K562 (cell line): Measurements from ENCODE around the gene C2orf76. TPM values are rescaled to one million over a fixed set of nuclear protein-coding genes. Genes with fewer than 3 reads are reported as not detected.

Experiments
- AFF4 ChIP-seq: sonication (generic); formaldehyde crosslinking; IDR thresholded peaks from 2 replicates; pipeline ENCODE4 v1.8.0; 2023; ENCODE audit warnings: mild to moderate bottlenecking, missing genetic modification reagents
- ATF3 ChIP-seq, 2 experiments: fragments of 450-650 bp in 1 of 2; sonication (generic) in 1 of 2; formaldehyde crosslinking in 1 of 2; IDR thresholded peaks in 1 of 2; conservative IDR thresholded peaks in 1 of 2; 2 replicates each; pipeline versions ENCODE4 v1.6.1 to v1.8.1; 2016 to 2023; ENCODE audit warnings: mild to moderate bottlenecking in 2 of 2, moderate library complexity in 2 of 2, inconsistent platforms in 1 of 2, missing genetic modification reagents in 1 of 2
- BDP1 ChIP-seq: IDR thresholded peaks from 3 replicates; pipeline ENCODE4 v1.6.1; 2011; ENCODE audit not compliant: insufficient read length, insufficient read depth
- MECOM ChIP-seq: fragments of 250-450 bp; sonication (Bioruptor Pico); IDR thresholded peaks from 2 replicates; pipeline ENCODE4 v1.8.0; 2022; ENCODE audit warnings: inconsistent platforms
- NR2F6 ChIP-seq: fragments of 450-650 bp; formaldehyde crosslinking; IDR thresholded peaks from 2 replicates; pipeline ENCODE4 v1.4.0; 2020; ENCODE audit warnings: mild to moderate bottlenecking
- PHF20 ChIP-seq: fragments of 450-650 bp; IDR thresholded peaks from 2 replicates; pipeline ENCODE4 v1.6.1; 2018; ENCODE audit not compliant: partially characterized antibody
- PHF8 ChIP-seq: fragments of 200-600 bp; sonication (generic); IDR thresholded peaks from 2 replicates; pipeline ENCODE4 v1.6.1; 2012; ENCODE audit warnings: mixed run types, mild to moderate bottlenecking, inconsistent platforms, low read length, moderate library complexity, borderline replicate concordance
- RAD51 ChIP-seq: fragments of 450-650 bp; IDR thresholded peaks from 2 replicates; pipeline ENCODE4 v1.7.1; 2016; ENCODE audit warnings: low read depth, mild to moderate bottlenecking, borderline replicate concordance
- SMC3 ChIP-seq: conservative IDR thresholded peaks from 2 replicates; pipeline ENCODE4 v1.6.1; 2011; ENCODE audit warnings: low read depth, low read length, improper control_type of control experiment; ENCODE audit not compliant: insufficient read depth
- polyA plus RNA-seq, 8 experiments: library from polyadenylated mRNA; depleted of rRNA in 4 of 8; stranded (reverse) in 5 of 8; unstranded in 3 of 8; fragments of >200 nt; fragmentation: Nextera tagmentation in 2 of 8; fragmentation: Illumina TruSeq in 1 of 8; extraction: Ambion mirVana in 2 of 8; extraction: Trizol in 1 of 8; gene quantifications; 2 replicates each; pipeline versions ENCODE4 v1.2.1 to v1.2.3, GENCODE V29; 2011 to 2014; ENCODE audit warnings: inconsistent platforms in 1 of 8, missing spikeins in 1 of 8
- total RNA-seq, 7 experiments: library from RNA; depleted of rRNA in 6 of 7; stranded (reverse); fragments of >200 nt in 6 of 7; fragmentation: Illumina TruSeq in 2 of 7; extraction: Trizol in 2 of 7; gene quantifications; 2 replicates each; pipeline versions ENCODE4 v1.2.1 to v1.2.3, GENCODE V29; 2011 to 2021; ENCODE audit warnings: low replicate concordance in 1 of 7
- TF ChIP-seq, protein P1 (sequence below): sonication (generic); formaldehyde crosslinking; IDR thresholded peaks from 2 replicates; pipeline ENCODE4 v1.8.0; 2023; ENCODE audit warnings: missing genetic modification reagents, mild to moderate bottlenecking, borderline replicate concordance
- TF ChIP-seq, protein P2 (sequence below): sonication (generic); formaldehyde crosslinking; IDR thresholded peaks from 2 replicates; pipeline ENCODE4 v1.8.0; 2022; ENCODE audit warnings: missing genetic modification reagents, mild to moderate bottlenecking, moderate library complexity, borderline replicate concordance
- TF ChIP-seq, protein P3 (sequence below): fragments of 250-450 bp; sonication (Bioruptor Pico); IDR thresholded peaks from 2 replicates; pipeline ENCODE4 v1.4.0; 2020; ENCODE audit warnings: mild to moderate bottlenecking

Gene C2orf76
- total and polyA plus RNA-seq, 9 of the 15 experiments (the other 6 are each of a cell fraction or from before 2014, with no cell fraction given): 4.8 to 26.2 (median 14.5) TPM

DNA sequence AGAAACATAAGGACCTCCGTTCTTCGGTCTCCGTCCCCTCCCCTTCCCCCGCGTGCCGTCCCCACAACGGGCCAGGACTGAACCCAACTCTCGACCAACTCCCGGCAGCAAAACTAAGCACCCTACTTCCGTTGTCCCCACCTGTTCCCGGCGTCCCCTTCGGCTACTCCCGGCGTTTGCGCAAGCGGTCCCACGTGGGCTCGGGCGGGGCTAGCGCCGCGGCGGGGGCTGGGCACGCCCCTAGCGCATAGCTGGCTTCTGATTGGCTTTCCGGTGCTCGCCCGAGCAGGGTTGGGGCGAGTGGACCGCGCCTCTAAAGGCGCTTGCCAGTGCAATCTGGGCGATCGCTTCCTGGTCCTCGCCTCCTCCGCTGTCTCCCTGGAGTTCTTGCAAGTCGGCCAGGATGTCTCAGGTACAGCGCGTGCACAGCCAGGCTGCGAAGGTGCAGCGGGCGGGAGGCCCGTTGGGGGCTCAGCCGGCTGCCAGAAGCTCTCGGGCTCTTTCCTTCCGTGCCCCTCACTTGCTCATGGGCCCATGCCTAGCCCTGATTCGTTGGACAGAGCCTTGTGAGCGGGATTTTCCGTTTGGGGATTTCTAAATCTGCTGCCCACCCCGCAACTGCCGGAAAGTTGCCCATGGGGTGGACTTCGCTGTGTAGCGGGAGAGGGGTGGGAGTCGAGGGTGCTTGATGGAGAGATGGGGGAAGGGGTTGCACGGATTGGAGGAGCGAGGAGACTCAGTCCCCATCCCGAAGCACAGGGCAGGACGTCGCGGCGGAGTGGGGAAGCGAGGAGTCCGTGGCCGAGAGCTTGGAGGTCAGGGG, at the start of gene C2orf76, which contains the start of gene DBI (continued):
- TF ChIP-seq, protein P1, sequence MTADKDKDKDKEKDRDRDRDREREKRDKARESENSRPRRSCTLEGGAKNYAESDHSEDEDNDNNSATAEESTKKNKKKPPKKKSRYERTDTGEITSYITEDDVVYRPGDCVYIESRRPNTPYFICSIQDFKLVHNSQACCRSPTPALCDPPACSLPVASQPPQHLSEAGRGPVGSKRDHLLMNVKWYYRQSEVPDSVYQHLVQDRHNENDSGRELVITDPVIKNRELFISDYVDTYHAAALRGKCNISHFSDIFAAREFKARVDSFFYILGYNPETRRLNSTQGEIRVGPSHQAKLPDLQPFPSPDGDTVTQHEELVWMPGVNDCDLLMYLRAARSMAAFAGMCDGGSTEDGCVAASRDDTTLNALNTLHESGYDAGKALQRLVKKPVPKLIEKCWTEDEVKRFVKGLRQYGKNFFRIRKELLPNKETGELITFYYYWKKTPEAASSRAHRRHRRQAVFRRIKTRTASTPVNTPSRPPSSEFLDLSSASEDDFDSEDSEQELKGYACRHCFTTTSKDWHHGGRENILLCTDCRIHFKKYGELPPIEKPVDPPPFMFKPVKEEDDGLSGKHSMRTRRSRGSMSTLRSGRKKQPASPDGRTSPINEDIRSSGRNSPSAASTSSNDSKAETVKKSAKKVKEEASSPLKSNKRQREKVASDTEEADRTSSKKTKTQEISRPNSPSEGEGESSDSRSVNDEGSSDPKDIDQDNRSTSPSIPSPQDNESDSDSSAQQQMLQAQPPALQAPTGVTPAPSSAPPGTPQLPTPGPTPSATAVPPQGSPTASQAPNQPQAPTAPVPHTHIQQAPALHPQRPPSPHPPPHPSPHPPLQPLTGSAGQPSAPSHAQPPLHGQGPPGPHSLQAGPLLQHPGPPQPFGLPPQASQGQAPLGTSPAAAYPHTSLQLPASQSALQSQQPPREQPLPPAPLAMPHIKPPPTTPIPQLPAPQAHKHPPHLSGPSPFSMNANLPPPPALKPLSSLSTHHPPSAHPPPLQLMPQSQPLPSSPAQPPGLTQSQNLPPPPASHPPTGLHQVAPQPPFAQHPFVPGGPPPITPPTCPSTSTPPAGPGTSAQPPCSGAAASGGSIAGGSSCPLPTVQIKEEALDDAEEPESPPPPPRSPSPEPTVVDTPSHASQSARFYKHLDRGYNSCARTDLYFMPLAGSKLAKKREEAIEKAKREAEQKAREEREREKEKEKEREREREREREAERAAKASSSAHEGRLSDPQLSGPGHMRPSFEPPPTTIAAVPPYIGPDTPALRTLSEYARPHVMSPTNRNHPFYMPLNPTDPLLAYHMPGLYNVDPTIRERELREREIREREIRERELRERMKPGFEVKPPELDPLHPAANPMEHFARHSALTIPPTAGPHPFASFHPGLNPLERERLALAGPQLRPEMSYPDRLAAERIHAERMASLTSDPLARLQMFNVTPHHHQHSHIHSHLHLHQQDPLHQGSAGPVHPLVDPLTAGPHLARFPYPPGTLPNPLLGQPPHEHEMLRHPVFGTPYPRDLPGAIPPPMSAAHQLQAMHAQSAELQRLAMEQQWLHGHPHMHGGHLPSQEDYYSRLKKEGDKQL (CRISPR knock-in tag): no peak
- peak; percentile 88 for TF ChIP-seq PHF20
- TF ChIP-seq RAD51: peak; percentile 88
- TF ChIP-seq, protein P2, sequence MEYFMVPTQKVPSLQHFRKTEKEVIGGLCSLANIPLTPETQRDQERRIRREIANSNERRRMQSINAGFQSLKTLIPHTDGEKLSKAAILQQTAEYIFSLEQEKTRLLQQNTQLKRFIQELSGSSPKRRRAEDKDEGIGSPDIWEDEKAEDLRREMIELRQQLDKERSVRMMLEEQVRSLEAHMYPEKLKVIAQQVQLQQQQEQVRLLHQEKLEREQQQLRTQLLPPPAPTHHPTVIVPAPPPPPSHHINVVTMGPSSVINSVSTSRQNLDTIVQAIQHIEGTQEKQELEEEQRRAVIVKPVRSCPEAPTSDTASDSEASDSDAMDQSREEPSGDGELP (CRISPR knock-in tag): peak; percentile 98
- no peak for TF ChIP-seq MECOM
- TF ChIP-seq AFF4 (CRISPR knock-in tag): no peak
- no peak for TF ChIP-seq BDP1
- TF ChIP-seq, protein P3, sequence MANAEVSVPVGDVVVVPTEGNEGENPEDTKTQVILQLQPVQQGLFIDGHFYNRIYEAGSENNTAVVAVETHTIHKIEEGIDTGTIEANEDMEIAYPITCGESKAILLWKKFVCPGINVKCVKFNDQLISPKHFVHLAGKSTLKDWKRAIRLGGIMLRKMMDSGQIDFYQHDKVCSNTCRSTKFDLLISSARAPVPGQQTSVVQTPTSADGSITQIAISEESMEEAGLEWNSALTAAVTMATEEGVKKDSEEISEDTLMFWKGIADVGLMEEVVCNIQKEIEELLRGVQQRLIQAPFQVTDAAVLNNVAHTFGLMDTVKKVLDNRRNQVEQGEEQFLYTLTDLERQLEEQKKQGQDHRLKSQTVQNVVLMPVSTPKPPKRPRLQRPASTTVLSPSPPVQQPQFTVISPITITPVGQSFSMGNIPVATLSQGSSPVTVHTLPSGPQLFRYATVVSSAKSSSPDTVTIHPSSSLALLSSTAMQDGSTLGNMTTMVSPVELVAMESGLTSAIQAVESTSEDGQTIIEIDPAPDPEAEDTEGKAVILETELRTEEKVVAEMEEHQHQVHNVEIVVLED (CRISPR knock-in tag): peak; percentile 72
- no peak for TF ChIP-seq SMC3
- TF ChIP-seq ATF3 (IDR thresholded peaks at IDR 0.05): peak; percentile 79
- TF ChIP-seq ATF3 (CRISPR knock-in tag; conservative IDR thresholded peaks at IDR 0.05): no peak
- no peak for TF ChIP-seq NR2F6 (CRISPR knock-in tag)
- peak; percentile 62; the same call in 1 of the 2 replicates for TF ChIP-seq PHF8
